Mucosa of stomach (tissue), 1 donor: ENCODE results near the gene ZBED6.
"Not testable (repeated sequence)": the region's sequence is repeated elsewhere in the genome, so short reads cannot be mapped to it uniquely, and the experiment has no call there.

ENCODE experiments used
- H3K27me3 ChIP-seq: one replicate; pipeline ENCODE4 v1.7.0; 2013; ENCODE audit warnings: mild to moderate bottlenecking, low read length; ENCODE audit not compliant: control insufficient read depth, insufficient read depth
- H3K36me3 ChIP-seq: one replicate; pipeline ENCODE4 v1.7.0; 2013; ENCODE audit warnings: low read length; ENCODE audit not compliant: control insufficient read depth, insufficient read depth
- H3K4me1 ChIP-seq: one replicate; pipeline ENCODE4 v1.7.0; 2013; ENCODE audit warnings: mild to moderate bottlenecking, low read length; ENCODE audit not compliant: control insufficient read depth, insufficient read depth
- H3K4me3 ChIP-seq: one replicate; pipeline ENCODE4 v1.7.0; 2013; ENCODE audit warnings: low read length
- H3K9ac ChIP-seq: one replicate; pipeline ENCODE4 v1.7.0; 2013; ENCODE audit warnings: mild to moderate bottlenecking, low read length, moderate library complexity
- H3K9me3 ChIP-seq: one replicate; pipeline ENCODE4 v1.7.0; 2013; ENCODE audit warnings: mild to moderate bottlenecking, low read length, moderate library complexity; ENCODE audit not compliant: control insufficient read depth
- donor health status: Pancreatic carcinoma.

Gene ZBED6

GRCh38 chr1:203792486-203792885, 2.9 kb upstream of the ZBED6 start:
- Histone ChIP-seq H3K27me3 (no peaks in the 10 kb centered on the region), H3K9me3 (no peaks in the 10 kb centered on the region), H3K4me1 (no peaks in the 10 kb centered on the region), H3K9ac (no peak overlapping the region), H3K4me3 (no peak overlapping the region), H3K36me3 (no peaks in the 10 kb centered on the region)

GRCh38 chr1:203793561-203793960, 1.9 kb upstream of the ZBED6 start:
- not testable (repeated sequence) for H3K27me3 ChIP-seq, H3K4me1 ChIP-seq, H3K36me3 ChIP-seq, H3K9ac ChIP-seq, H3K9me3 ChIP-seq, H3K4me3 ChIP-seq

GRCh38 chr1:203794764-203795440, 521 bp upstream of the ZBED6 start:
- Histone ChIP-seq H3K4me1 (no peaks in the 10 kb centered on the region), H3K36me3 (no peaks in the 10 kb centered on the region), H3K9ac (peak overlapping the region; percentile 87), H3K4me3 (peak overlapping the region; percentile 87), H3K9me3 (no peaks in the 10 kb centered on the region), H3K27me3 (no peaks in the 10 kb centered on the region)

GRCh38 chr1:203796236-203796605, 798 bp downstream of the ZBED6 start:
- Histone ChIP-seq H3K4me3 (peak overlapping the region; percentile 87), H3K36me3 (no peaks in the 10 kb centered on the region), H3K9ac (peak overlapping the region; percentile 87), H3K9me3 (no peaks in the 10 kb centered on the region), H3K27me3 (no peaks in the 10 kb centered on the region), H3K4me1 (no peaks in the 10 kb centered on the region)

GRCh38 chr1:203797216-203797615, 1.8 kb downstream of the ZBED6 start:
- no peak overlapping the region for H3K9ac ChIP-seq
- no peak overlapping the region for H3K4me3 ChIP-seq
- H3K4me1 ChIP-seq, result no peaks in the 10 kb centered on the region
- H3K27me3 ChIP-seq, result no peaks in the 10 kb centered on the region
- H3K9me3 ChIP-seq, result no peaks in the 10 kb centered on the region
- H3K36me3 ChIP-seq, result no peaks in the 10 kb centered on the region

GRCh38 chr1:203797948-203798655, 2.7 kb downstream of the ZBED6 start:
- no peaks in the 10 kb centered on the region for H3K4me1 ChIP-seq
- H3K27me3 ChIP-seq, result no peaks in the 10 kb centered on the region
- no peaks in the 10 kb centered on the region for H3K36me3 ChIP-seq
- H3K9me3 ChIP-seq, result no peaks in the 10 kb centered on the region
- no peak overlapping the region for H3K4me3 ChIP-seq
- H3K9ac ChIP-seq, result no peak overlapping the region

- Histone ChIP-seq H3K9me3 (no peaks in the 10 kb centered on the region), H3K4me3 (no peak overlapping the region), H3K4me1 (no peaks in the 10 kb centered on the region), H3K36me3 (no peaks in the 10 kb centered on the region), H3K9ac (no peak overlapping the region), H3K27me3 (no peaks in the 10 kb centered on the region)
Observed at GRCh38 chr1:203799157-203799556, 3.7 kb downstream of the ZBED6 start.

- no peaks in the 10 kb centered on the region for H3K9me3 ChIP-seq
- H3K27me3 ChIP-seq, result no peaks in the 10 kb centered on the region
- H3K36me3 ChIP-seq, result no peaks in the 10 kb centered on the region
- H3K4me3 ChIP-seq, result no peak overlapping the region
- no peaks in the 10 kb centered on the region for H3K4me1 ChIP-seq
- no peak overlapping the region for H3K9ac ChIP-seq
Observed at GRCh38 chr1:203799971-203800370, 4.5 kb downstream of the ZBED6 start.

GRCh38 chr1:203805689-203806088, 10.3 kb downstream of the ZBED6 start:
- Histone ChIP-seq H3K36me3 (peaks cover 3% of the 10 kb centered on the region), H3K4me3 (no peak overlapping the region), H3K4me1 (no peaks in the 10 kb centered on the region), H3K9ac (no peak overlapping the region), H3K9me3 (no peaks in the 10 kb centered on the region), H3K27me3 (no peaks in the 10 kb centered on the region)

GRCh38 chr1:203807196-203807595, 11.8 kb downstream of the ZBED6 start:
- Histone ChIP-seq H3K36me3 (peaks cover 3% of the 10 kb centered on the region), H3K4me1 (no peaks in the 10 kb centered on the region), H3K9ac (no peak overlapping the region), H3K9me3 (no peaks in the 10 kb centered on the region), H3K4me3 (no peak overlapping the region), H3K27me3 (no peaks in the 10 kb centered on the region)

GRCh38 chr1:203813581-203814341, 18.3 kb downstream of the ZBED6 start:
- no peaks in the 10 kb centered on the region for H3K36me3 ChIP-seq
- H3K4me1 ChIP-seq, result no peaks in the 10 kb centered on the region
- no peak overlapping the region for H3K4me3 ChIP-seq
- no peak overlapping the region for H3K9ac ChIP-seq
- H3K9me3 ChIP-seq, result no peaks in the 10 kb centered on the region
- no peaks in the 10 kb centered on the region for H3K27me3 ChIP-seq

- no peaks in the 10 kb centered on the region for H3K36me3 ChIP-seq
- no peaks in the 10 kb centered on the region for H3K9me3 ChIP-seq
- no peaks in the 10 kb centered on the region for H3K4me1 ChIP-seq
- H3K9ac ChIP-seq, result no peak overlapping the region
- no peaks in the 10 kb centered on the region for H3K27me3 ChIP-seq
- no peak overlapping the region for H3K4me3 ChIP-seq
Observed at GRCh38 chr1:203818399-203818798, 23.0 kb downstream of the ZBED6 start.
